ENCODE data around the gene TANC1. TPM values are rescaled to one million over a fixed set of nuclear protein-coding genes. Genes with fewer than 3 reads are reported as not detected.

The TANC1 gene
- polyA plus RNA-seq, 1 donor: 22.2 TPM

DNA sequence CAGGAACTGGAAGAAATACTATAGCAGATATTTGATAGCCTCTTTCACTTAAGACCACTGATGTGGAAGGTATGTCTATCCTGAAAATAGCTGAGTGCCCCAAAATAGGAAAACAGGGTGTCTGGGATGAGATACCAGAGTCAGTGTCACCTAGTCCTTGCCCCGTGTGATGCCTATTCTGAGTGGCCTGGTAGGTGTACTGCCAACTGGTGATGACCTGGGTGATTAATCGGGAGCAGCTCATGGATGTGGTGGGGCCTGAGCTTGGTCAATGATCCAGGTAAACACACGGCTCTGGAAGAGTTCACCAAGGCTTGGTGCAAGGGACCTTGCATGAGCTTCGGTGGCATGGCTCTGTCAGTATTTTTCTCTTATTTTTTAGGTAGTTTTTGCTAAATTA lies 95.2 kb downstream of the TANC1 start:
- no peak for DNase-seq (ENCODE audit: low read depth)

DNA sequence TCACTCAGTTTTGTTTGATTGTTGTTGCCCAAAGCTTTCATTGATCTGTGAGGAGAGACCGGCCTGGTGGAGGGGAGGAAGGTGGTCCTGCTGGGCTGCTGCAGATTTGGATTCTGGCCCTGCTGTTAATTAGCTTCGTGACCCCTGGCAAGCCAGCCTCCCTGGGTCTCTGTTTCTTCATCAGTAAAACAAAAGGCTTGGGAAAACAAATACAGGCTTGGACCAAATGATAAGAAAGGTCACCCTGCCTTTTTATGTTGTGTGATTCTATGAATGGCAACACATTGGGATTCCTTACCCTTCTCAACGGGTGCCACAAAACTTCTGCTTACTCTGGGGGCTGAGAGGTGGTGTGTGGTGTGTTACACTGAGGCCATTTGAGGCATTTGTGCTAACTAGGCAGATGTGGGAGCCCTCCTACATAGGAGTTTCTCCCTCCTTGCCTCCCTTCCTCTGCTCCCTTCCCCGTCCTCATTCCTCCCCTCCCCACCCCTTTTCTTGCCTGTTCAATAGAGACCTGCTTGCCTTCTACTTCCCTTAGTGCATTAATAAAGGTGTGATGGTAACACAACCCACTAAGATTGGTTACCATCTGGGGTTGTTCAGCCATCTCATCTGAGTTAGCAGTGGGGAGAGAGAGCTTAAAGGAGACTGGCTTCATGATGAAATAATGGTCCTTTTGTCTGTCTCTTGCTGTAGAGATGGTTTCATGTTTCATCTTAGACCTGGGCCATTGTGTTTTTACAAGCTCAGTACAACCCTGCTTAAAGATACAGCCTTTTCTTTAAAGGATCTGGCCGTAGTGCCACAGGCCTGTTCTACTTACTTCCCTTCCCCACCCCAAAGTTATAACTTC lies 96.2 kb downstream of the TANC1 start:
- DNase-seq (ENCODE audit: low read depth): no peak

DNA sequence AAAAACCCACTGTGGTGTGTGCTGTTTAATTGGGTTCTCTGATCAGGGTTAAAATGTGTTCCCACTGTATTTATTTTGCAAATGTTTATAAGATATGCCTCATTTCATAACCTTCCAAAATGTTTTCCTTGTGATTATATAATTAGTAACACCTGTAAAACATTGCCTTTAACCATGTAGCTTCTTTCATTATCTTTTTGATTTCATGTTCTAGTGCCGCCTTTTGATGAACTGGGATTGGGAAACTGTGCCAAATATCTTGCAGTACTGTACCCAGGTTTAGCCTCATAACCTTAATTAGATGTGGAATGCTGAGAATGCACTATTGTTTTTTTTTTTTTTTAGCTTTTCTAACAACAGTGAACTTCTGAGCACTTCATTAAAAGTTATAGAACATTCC lies 96.9 kb downstream of the TANC1 start:
- DNase-seq (ENCODE audit: low read depth): no peak

DNA sequence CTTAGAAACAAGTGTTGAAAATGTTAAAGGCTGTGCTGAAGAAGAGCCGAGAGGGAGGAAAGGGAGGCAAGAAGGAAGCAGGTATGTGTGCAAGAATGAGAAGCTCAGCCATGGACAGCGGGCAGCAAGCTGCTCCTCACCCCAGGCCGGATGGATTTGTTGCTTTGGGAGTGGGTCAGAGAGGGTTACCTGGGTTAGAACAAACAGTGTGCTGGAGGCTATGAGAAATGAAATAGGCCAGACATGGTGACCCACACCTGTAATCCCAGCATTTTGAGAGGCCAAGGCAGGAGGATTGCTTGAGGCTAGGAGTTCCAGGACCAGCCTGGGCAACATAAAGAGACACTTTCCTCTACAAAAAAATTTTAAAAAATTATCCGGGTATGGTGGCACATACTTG lies 97.5 kb downstream of the TANC1 start:
- DNase-seq (ENCODE audit: low read depth): no peak

DNA sequence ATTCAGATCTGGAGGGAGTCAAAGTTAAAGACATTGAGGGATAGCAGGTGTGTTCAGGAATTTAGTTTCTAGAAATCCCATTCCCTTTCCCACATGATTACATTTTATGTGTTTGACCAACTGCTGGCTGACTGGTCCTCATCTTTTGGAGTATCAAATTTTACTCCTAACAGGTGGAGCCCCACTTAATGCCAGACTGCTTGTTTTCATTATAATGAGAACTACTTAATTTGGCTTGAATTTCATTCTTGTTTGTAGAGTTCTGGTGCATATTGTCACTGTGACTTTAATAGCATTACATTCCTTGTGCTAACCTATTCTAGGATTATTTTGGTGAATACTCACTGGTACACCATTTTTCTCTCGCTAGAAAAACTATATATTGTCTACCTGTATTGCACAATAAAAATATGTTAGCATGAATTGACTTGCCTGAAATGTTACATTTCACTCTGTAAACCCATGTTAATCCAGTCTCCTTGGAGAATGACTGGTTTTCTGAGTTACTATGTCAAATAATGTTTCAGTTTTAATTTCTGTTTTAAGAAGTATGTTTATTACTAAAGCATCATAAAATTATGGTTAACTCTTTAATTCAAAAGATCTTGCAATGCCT lies 98.2 kb downstream of the TANC1 start:
- DNase-seq (ENCODE audit: low read depth): no peak

DNA sequence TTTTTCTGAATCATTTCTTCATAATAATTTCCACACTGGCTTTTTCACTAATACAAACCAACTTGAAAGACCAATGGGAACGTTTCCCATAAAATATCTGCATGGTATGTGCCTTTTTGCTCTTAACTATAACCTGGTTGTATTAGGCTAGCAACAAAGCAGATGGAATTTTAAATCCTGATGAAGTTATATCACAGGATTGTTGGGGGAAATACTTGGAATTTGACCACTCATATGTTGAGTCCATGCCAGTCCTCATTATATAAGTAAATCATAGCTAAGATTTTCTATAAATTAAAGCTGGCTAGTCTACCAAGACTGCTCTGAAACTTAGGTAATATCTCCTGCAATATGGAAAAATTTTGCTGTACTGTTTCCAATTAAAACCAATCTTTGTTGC lies 99.5 kb downstream of the TANC1 start:
- DNase-seq (ENCODE audit: low read depth): no peak

DNA sequence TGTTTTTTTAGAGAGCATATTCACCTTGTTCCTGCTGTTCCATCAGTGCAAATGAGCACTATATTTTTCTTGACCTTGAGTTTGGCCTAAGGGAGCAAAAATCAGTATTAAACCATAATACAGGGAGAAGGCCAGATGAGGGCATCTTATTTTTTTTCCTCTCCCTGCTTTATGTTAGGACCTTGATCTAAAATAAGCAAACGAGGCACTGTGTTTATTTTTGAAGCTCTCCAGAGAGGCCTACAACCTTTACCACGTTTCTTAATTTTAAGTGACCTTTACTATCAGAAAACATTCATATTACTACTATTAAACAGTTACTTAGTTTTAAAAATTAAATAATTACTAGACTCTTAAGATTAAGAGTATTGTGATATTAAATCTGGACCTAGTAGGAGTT lies 100.8 kb downstream of the TANC1 start:
- no peak for DNase-seq (ENCODE audit: low read depth)

DNA sequence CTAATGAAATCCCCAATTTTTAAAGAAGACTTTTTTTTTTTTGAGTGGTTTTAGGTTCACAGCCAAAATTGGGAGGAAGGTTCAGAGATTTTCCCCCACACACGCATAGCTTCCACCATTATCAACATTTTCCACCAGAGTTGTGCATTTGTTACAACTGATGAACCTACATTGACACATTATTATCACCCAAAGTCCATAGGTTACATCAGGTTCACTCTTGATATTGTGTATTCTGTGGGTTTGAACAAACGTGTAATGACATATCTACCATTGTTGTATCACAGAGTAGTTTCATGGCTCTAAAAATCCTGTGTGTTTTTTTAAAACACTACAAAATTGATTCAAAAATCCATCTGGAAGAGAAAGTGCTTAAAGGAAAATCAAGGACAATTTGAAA lies 101.8 kb downstream of the TANC1 start:
- no peak for DNase-seq (ENCODE audit: low read depth)

DNA sequence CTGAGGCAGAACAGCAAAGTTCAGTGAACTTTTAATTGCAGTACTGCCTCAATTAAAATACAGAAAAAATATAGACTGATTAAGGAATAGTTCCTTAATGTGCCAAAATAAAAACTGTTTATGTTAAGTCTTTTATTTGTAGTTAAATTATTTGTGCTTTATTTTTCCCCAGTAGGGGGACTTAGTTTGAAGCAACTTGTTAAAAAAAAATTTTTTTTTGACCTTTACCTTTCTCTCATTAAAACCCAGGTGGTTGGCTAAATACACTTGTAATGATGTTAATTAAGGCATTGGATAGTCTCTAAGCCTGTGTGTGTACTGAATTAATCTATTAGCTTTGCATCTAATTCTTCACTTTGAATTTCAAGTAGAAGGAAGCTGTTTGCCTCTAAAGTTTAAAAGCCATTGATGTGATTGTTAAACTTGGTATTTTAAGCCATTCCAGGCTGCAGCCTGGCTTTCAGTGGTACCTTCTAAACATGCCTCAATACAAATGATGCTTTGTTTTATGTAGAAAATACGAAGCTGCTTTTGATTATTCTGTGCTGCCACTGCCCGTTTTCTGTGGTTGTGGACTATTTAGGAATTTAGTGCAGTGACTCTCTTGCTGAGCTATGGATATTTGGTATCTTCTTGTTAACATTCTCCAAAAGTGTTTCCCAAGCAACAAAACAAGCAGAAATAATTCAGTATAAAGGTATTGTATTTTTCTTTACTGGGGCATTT lies 102.9 kb downstream of the TANC1 start:
- DNase-seq (ENCODE audit: low read depth): no peak

DNA sequence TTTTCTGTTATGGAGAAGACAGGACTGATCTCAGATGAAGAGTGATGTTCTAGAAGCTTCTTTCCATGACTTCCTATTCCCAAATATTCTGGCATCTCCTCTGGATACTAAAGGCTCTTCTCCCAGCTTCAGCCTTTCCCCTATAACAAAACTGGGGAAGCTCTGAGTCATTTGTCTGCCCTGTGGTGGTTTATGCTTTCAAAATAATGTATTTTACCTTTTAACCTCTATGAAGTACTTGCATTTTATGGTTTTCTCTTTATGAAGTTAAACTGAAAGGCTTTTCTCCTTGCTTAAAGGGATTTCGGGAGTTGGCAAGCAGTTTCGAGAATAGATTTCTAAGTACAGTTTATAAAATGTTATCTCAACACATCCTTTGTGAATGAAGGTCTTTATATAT lies 104.4 kb downstream of the TANC1 start:
- DNase-seq (ENCODE audit: low read depth): no peak

DNA sequence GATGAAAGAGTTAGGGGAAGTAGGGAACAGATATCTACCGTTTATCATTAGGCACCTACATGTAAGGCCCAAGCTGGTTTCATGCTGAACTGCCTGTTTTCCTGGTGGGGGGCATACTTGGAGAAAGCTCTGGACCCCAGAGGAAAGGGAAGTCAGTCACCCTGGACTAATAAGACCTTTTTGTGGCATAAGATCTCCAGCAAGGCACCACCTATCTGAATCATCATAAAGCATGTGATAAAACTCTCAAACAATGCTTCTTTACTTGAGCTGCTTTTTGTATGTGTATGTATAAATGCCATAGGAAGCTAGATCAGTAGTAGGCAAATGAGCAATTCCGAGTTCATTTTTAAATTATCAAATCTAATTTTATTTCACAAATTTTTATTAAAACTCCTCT lies 104.8 kb downstream of the TANC1 start:
- DNase-seq (ENCODE audit: low read depth): no peak

DNA sequence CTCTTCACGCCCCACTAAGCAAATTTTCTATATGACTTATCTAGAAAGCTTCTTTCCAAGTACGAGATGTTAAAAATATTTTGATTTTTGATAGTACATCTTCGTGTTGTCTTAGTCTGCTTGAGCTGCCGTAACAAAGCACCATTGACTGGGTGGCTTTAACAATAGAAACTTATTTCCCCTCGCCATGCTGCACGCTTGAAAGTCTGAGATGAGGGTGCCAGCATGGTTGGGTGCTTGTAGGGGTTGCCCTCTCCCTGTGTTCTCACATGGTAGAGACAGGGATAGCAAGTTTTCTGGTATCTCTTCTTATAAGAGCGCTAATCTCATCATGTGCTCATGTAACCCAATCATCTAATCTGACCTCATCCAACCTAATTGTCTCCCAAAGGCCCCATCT lies 106.2 kb downstream of the TANC1 start:
- no peak for DNase-seq (ENCODE audit: low read depth)

DNA sequence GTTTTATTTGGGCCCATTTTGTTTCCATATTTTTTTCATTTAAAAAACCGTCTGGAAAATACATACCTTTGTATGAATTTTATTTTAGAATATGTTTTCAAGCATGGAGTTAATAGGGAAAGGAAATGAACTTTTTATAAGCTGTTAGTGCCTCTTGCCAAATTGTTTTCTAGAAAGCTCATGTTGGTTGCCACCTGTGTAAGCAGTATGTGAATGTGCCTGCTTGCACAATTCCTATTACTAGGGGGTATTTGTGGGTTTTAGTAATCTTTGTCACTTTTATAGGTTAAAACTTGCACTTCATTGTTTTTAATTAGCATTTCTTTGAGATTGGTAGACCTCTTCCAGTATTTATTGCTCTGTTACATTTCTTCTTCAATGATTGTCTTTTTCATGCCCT lies 107.3 kb downstream of the TANC1 start:
- no peak for DNase-seq (ENCODE audit: low read depth)

DNA sequence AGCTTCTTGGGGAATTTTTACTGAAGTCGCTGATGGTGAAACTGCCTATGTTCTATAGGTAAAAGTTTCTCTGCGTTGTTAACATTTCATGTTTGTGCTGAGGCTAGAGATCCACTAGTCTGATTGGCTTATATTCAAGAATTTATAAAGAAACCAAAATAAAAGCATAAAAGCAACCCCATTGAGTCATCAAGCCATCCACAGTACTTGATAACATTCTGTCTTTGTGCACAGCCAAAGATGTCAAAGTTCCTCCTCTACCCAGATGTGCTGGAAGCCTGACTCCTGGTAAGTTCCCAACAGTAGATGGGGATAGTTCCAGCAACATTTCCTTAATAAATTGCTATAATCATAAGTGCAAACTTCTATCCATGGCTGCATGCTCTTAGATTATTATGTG lies 107.8 kb downstream of the TANC1 start:
- DNase-seq (ENCODE audit: low read depth): no peak

DNA sequence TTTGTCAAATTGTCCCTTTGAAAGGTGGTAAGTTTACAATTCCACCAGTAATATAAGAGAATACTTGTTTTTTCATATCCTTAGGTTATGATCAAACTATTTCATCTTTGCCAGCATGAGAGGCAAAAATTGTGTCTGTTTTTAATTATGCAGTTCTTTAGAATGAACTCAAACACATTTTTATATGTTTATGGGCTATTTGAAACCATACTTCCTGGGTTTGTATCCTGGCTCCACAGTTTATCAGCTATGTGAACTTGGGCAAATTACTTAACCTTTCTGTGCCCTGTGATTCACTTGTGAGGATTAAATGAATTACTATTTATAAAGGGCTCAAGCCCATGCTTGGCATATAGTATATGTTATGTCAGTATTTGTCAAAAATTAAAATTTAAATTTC lies 109.4 kb downstream of the TANC1 start:
- DNase-seq (ENCODE audit: low read depth): no peak

DNA sequence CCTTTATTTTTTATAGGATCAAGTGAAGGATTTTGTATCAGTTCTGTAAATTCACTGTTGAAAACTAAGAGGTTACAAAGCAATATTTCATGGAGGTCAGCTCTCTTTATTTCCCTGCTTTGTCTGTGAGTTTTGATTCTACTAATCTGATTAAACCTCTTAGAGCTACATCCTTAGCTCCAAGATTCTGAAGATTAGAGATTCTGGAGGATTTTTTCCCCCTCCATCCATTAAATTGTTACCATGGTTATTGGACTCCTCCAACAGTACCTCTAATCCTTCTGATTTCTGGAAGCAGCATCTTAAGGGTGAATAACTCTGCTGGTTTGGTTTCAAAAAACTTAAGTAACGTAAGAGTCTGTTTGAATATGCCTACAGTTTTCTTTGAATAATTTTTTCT lies 110.0 kb downstream of the TANC1 start:
- no peak for DNase-seq (ENCODE audit: low read depth)

DNA sequence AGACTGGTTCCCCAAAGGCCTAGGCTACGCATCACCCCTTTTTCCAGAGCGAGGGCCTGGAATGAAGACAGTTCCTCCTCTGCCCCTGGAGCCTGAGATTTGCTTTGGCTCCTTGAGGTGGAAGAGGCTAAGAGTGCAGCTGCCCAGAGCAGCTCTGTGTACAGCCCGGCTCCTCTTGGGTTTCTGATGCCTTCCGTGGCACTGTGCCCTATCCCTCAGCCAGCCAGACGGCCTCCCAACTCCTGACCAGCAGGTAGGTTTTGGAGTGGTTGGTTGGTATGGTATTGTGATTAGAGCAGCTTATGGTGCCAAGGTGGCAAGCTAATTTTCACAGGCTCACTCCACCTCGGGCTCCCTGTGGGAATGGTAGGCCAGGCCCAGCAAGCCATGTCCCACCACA lies 112.2 kb downstream of the TANC1 start:
- DNase-seq (ENCODE audit: low read depth): no peak

DNA sequence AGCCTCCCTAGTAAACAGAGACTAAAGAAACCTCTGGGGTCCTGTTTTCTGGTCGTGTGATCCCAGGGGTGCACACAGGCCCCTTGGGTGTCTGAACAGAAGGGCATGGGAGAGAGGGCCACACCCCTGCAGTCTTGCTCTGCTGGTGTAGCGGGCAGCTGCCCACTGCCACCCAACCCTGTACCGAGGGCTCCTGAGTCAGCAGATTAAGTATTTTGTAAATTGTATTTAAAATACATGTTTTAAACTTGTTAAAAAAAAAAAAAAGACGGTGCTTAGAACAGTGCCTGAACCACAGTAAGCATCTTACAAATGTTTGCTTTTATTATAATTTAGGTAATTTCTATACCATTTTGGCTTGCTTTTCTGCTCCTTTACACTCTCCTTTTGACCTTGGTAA lies 113.7 kb downstream of the TANC1 start:
- DNase-seq (ENCODE audit: low read depth): no peak

DNA sequence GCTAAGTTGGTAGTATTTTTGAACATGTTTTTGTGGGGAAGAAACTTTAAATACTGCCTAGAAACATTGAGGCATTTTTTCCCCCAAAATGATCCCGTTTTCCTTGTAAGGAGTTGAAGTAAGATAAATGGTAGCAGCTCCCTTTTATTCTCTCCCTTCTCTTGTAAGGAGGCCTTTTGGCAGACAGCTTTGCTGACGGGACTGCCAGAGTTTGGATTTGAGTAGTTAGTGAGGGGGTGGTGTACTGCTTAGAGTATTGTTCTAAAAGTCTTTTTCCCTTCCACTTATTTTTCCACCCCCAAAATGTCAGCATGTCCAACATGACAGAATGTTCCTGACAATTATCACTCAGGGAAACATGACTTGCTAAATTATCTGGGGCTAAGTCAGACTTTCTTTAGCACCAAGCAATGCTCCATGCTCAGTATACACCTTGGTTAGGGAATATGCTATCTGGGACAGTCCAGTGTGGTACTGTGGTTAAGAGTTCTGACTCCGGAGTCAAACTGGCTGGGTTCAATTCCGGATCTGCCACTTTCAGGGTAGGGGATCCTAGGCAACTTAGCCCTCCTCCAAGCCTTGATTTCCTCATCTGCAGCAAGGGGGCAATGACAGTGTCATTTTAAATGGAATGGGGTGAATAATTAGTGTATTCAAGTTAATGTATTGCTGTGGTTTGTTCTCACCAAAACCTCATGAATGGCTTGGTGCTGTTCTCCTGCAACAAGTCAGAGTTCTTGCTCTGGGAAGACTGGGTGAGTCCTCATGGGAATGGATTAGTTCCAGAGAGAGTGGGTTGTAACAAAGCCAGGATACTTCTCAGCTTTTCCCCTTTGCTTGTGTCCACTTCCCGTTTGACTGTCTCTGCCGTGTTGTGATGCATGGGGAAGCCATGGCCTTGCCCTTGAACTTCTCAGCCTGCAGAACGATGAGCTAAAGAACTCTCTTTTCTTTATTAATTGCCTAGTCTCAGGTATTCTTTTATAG lies 116.2 kb downstream of the TANC1 start:
- DNase-seq (ENCODE audit: low read depth): no peak

DNA sequence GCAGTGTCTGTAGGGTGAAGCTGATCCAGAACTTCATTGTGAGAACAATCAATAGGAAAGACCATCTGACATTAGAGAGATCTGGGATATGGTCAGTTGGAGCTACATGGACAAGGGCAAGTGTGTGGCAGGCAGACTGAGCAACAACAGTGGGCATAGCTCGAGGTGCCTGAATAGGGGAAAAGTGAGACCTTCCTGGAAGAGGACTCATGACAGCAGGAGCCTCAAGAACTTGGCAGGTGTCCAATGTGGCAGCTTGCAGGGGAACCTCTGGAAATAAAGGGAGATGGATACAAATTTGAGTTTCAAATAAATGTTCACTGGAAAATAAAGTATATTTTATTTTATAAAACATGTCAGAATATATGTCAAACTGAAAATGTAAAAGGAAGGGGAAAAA lies 117.9 kb downstream of the TANC1 start:
- no peak for DNase-seq (ENCODE audit: low read depth)

DNA sequence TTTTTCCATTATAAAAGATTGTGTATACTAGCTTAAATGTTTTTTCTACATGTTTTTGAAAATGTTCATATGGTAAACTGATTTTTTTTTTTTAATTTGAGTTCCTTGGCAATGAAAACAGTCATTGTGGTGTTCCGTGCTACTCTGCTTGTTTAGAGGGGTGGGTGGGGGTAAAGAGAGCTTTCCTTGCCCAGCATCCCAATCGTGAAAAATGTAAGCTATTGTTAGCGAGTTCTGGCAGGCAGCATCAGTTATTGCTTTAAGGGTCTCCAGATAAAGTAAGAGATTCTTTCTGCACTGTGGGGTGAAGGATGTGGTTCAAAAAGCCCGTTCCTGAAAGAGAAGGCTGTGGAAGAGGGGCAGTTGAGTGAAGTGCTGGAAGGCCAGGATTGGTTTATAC lies 118.4 kb downstream of the TANC1 start:
- DNase-seq (ENCODE audit: low read depth): no peak

DNA sequence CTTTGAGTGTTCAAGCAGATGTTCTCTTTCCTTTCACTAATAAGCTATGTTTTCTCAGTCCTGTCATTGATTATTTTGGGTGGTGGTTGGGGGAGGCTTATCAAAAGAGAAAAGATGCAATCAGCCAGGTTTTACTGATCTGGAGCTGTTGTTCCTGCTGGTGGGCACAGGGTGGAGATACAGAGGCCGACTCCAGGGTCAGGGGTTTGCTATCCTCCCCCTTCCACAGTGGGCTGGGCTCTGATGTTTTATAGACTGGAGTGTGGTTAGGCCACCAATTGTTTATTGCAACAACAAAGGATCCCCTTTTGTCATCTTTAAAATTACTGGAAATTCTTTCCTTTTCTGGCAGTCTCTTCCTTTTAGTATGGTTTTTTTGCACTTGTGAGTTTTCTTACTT lies 120.5 kb downstream of the TANC1 start:
- DNase-seq (ENCODE audit: low read depth): no peak

Measured in forelimb muscle (tissue), 1 donor.